LNCaP clone FGC (cell line): ENCODE data around the gene GTF2E1.
"Not testable (repeated sequence)": the region's sequence is repeated elsewhere in the genome, so short reads cannot be mapped to it uniquely, and the experiment has no call there.

Source experiments
- DNase-seq: peaks from one replicate; pipeline ENCODE4 v3.0.0-alpha.2; 2011; ENCODE audit warnings: low read depth
- H3K4me3 ChIP-seq: 2 replicates; pipeline ENCODE4 v1.5.1; 2011; ENCODE audit warnings: mild to moderate bottlenecking, low read depth, low read length, control low read depth
- TF ChIP-seq, protein P1 (sequence below): IDR thresholded peaks from 2 replicates; pipeline ENCODE4 v1.5.1; 2012; ENCODE audit warnings: mild to moderate bottlenecking; ENCODE audit not compliant: control insufficient read depth, insufficient read depth; ENCODE audit errors: extremely low read depth

The GTF2E1 gene

DNA sequence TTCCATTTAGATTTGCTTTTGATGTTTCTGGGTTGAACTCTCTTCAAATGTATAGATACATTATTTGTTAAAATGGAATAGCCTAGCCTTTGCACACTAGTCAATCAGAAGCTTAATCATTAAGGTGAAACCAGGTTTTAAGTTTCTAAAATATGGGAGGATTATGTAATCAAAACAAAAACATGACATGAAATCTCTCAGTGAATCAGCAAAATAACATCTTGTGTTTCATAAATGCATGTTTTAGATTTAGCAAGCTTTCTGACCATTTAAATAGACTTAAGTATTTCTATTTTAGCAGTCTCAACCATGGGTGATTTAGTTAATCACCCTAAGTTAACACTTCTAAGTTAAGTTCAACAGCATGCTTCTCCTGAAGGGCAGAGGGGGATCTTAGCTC lies 11.3 kb downstream of the GTF2E1 start:
- TF ChIP-seq, protein P1, sequence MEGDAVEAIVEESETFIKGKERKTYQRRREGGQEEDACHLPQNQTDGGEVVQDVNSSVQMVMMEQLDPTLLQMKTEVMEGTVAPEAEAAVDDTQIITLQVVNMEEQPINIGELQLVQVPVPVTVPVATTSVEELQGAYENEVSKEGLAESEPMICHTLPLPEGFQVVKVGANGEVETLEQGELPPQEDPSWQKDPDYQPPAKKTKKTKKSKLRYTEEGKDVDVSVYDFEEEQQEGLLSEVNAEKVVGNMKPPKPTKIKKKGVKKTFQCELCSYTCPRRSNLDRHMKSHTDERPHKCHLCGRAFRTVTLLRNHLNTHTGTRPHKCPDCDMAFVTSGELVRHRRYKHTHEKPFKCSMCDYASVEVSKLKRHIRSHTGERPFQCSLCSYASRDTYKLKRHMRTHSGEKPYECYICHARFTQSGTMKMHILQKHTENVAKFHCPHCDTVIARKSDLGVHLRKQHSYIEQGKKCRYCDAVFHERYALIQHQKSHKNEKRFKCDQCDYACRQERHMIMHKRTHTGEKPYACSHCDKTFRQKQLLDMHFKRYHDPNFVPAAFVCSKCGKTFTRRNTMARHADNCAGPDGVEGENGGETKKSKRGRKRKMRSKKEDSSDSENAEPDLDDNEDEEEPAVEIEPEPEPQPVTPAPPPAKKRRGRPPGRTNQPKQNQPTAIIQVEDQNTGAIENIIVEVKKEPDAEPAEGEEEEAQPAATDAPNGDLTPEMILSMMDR = no peak
- DNase-seq = no peak

DNA sequence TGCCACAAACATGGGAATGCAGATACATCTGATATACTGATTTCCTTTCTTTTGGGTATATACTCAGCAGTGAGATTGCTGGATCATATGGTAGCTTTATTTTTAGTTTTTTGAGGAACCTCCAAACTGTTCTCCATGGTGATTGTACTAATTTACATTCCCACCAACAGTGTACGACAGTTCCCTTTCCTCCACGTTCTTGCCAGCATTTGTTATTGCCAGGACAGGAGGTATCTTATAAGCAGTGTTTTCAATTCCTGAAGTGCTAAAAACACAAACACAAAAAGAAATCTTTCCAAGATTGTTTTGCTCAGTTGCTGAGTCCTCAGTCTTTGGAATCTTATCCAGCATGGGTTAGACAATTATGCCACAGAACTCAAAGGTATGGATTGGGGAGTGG lies 13.5 kb downstream of the GTF2E1 start:
- TF ChIP-seq, protein P1 = no peak
- no peak for DNase-seq

More for the DNA sequence above, 11.3 kb downstream of the GTF2E1 start:
- no peak overlapping the region for H3K4me3 ChIP-seq

DNA sequence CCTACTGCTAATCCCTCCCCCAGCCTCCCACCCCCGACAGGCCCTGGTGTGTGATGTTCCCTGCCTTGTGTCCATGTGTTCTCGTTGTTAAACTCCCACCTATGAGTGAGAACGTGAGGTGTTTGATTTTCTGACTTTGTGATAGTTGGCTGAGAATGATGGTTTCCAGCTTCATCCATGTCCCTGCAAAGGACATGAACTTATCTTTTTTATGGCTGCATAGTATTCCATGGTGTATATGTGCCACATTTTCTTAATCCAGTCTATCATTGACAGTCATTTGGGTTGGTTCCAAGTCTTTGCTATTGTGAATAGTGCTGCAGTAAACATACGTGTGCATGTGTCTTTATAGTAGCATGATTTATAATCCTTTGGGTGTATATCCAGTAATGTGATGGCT lies 16.0 kb downstream of the GTF2E1 start:
- not testable (repeated sequence) for H3K4me3 ChIP-seq, DNase-seq

More for the DNA sequence above, 13.5 kb downstream of the GTF2E1 start:
- H3K4me3 ChIP-seq = no peak overlapping the region

DNA sequence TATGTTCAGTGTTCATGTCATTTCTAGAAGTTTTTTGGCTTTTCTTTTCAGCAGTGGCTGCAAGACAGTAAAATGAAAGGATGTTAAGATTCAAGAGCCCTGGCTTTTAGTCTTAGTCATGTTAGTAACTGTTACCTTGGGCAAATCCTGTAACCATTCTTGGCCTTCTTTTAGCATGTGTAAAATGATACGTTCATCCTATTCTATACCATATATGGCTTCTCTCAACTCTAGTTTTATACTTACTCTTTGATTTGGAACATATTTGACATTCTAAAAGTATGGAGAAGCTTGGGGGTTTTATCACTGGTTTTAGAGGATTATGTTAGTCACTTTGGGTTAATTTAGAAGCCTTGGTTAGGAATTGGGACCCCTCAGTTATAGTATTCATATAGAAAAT lies 20.1 kb downstream of the GTF2E1 start:
- no peak overlapping the region for H3K4me3 ChIP-seq
- no peak for DNase-seq
- TF ChIP-seq, protein P1 = no peak

DNA sequence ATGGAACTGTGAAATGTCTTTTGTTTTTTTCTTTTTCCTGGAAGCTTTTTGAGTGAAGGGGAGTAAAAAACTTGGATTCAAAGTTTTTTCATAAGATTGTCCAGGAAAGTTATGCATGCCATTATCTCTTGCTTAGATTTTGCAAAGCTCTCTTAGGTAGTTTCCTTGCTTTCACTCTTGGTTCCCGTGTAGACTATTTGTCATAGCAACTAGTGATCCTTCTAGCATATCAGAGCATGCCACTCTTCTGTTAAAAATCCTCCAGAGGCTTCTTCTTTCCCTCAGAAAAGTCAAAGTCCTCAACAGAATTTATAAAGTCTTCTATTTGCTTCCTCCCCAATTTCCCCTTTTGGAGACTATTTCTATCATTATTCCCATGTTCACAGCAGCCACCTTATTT lies 21.1 kb downstream of the GTF2E1 start:
- no peak overlapping the region for H3K4me3 ChIP-seq
- TF ChIP-seq, protein P1 = no peak
- DNase-seq = no peak

DNA sequence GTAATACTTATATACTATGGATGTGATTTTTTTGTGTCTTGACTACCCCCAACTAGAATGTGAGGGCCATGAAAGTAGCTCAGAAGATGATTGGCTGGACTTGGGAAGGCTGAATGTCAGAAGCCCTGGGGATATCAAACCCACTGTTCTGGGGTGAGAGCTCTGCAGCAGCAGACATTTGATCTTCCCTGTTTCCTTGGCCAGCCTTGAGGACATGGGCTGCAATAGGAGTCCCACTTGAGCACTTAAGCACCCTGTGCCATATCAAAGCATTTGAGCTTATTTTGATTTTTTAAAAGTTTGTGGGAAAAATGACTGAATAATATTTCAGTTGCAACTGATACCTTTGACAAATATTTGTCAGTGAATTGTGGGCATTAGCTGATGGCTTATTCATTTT lies 21.7 kb downstream of the GTF2E1 start:
- no peak overlapping the region for H3K4me3 ChIP-seq
- TF ChIP-seq, protein P1 = no peak
- DNase-seq = no peak

DNA sequence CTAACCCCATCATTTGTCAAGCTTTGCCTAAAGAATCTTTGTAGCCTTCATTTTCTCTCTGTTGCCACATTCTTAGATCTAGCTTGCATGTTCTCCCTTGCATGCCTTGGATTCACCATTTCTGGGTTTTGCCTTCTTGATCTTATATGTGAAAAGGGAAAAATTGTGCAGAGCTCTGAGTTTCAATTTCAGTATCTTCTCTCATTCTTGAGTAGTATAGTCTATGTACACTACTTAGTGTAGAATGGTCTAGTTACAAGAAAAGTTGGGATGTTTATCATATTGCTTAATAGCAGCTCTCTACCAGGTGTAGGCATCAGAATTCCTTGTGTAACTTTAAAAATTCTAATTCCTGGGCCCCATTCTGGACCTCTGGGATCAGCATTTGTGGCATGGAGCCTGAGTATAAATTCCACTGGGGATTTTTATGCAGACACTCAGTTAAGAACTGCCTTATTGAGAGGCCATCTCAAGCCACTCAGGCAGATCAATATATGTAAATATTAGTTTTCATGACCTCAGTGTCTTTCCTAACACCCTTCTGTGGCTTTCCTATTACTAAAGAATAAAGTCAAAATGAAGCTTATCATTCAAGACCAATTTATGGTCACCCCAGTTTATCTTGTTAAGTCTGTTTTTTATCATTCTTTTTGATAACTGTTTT lies 23.4 kb downstream of the GTF2E1 start:
- TF ChIP-seq, protein P1 = no peak
- DNase-seq = no peak

More for the DNA sequence above, 23.4 kb downstream of the GTF2E1 start:
- no peak overlapping the region for H3K4me3 ChIP-seq
